Measurements from ENCODE around the gene FBXL19.

Gene FBXL19

DNA sequence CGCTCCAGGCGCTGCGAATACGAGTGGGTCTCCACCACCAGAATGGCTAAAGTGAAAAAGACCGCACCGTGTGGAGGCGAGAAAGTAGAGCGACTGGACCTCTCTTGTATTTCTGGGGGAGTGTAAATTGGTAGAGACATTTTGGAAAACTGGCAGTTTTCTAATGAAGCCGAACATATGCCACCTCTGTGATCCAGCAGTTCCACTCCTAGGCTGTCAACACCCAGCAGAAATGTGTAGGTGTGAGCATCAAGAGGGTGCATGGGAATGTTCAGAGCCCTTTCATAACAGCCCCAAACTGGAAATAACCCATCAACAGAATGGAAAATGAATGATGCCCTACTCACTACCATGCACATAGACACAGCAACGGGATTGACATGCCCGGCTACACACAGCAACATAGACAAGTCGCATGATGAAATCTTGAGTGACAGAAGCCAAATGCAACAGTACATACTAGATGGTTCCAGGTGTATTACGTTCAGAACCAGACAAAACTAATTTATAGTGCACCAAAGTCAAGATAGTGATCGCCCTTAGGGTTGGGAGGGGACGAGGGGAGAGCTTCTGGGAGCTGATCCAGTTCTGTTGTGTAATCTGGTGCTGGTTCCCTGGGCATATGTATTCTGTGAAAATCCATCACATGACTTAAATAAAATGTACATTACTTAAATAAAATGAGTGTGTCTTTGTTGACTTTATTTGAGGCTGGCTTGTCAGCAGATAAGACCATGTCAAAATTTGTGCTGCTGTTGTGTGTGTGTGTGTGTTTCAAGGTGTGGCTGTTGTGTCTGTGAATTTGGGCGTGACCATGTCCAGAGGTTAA lies 28.6 kb upstream of the FBXL19 start:
- no peak for DNase-seq (ENCODE audit: low read depth, low spot score)

DNA sequence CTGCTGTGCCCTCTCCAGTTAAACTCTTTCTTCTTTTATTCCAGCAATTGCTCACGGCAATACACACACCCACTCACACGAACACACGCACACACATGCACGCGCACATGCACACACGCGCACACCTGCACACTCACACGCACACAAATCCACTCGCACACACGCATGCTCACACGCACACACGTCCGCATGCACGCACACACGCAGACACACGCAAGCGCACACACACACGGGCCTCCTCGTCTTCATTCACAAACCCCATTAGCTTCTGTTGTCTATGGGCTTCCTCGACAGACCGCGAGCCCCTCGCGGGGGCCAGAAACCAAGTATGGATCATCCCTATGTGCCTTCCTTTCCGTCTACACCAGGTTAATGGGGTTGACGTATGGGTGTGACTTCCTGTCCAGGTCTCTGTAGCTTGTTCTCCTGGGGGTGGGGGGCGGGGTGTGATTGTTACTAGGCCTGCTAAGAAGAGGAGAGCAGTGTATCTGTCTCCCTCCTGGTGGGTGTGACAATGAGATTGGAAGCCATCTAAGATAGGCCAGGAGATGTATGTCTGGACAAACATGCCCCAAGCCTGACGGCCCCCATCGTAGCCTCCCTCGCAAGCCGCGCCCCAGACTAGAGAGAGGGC lies 27.6 kb upstream of the FBXL19 start:
- DNase-seq (ENCODE audit: low read depth, low spot score): no peak

DNA sequence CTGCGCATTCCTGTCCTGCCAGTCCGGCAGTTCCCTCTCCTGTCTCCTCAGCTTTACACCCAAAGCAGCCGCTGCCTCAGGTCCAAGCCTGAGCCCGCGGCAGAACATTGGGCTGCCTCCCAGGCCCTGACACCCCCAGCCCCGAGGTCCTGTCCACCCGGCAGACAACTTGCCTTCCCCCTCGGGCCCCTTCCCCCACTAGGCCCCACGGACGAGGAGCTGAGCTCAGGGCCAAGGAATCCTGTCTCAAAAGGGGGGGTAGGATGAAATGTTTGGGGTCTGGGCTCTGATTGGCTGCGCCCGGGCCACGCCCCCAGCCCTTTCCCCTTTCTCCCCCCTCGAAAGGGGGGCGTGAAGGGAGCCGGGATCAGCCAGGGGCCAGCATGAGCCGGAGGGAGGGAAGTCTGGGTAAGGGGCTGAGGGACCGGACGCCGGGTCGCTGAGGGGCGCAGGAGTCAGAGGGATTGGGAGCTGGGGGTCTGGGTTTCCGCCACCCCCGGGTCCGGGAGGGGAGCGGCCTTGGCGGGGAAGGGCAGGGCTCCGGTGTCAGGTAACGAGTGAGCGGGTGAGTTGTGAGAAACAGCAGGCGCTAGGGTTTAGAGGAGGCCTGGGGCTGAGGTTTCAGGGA lies 27.0 kb upstream of the FBXL19 start, which contains the start of gene CTF1:
CTF1 (plus strand) TSS at position 354 of the 628 bp plus-strand sequence; CDS start at position 384, 30 bp downstream.
- DNase-seq (ENCODE audit: low read depth, low spot score): no peak

DNA sequence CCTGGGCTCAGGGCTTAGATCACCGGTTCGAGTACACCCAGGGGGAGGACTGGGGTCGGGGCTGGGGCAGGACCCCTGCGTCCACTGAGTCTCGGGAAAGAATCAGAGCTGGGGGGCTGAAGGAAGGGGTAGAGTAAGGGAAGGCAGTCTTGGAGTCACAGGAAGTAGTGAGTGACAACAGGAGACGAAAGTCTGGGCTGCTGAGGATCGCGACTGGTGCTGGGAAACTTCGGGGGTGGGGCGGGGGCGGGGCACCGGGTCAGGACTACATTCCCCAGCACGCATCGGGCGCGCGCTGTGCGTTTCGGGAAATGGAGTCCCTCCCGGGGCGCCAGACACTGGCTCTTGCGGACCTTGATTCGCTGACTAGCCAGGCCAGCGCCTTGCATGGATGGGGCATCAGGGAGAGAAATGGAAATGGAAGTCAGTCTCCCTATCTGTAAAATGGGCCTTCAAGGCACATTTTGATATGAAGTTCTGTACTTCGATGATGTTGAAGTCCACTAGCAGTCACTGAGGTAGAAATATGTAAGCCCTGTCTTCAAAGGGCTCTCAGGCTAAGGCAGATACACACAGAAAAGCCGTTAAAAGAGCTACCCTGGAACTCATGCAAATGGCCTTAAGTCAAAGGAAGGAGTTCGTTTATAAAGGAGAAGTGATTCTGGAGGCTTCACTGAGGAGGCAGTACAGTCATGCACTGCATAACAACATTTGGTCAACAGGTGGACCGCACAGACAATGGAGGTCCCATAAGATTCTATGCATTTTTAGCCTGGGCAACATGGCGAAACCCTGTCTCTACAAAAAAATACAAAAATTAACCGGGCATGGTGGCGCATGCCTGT lies 26.3 kb upstream of the FBXL19 start:
- peak; percentile 82 for DNase-seq (ENCODE audit: low read depth, low spot score)

DNA sequence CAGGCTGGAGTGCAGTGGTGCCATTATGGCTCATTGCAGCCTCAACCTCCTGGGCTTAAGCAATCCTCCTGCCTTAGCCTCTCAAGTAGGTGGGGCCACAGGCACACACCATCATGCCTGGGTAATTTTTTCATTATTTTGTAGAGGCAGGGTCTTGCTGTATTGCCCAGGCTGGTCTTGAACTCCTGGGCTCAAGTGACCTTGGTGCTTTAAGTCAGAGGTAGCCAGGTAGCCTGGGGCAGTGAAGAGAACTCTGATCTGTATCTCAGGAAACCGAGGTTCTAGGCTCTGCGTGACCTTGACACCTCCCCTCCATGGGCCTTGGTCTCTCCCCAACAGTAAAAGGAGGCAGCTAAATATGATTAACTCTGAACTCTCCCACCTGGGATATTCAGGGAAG lies 23.6 kb upstream of the FBXL19 start:
- DNase-seq (ENCODE audit: low read depth, low spot score): no peak

DNA sequence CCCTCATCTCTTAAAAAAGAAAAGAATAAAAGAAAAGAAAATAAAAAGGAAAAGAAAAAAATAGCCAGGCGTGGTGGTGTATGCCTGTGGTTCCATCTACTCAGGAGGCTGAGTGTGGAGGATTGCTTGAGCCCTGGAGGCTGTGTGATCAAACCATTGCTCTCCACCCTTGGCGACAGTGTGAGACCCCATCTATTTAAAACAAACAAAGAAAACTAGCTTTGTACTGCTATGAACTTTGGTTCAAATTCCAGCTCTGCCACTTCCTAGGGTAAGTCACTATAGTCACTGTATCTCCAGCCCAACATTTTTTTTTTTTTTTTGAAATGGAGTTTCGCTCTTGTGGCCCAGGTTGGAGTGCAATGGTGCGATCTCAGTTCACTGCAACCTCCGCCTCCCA lies 22.8 kb upstream of the FBXL19 start:
- no peak for DNase-seq (ENCODE audit: low read depth, low spot score)

DNA sequence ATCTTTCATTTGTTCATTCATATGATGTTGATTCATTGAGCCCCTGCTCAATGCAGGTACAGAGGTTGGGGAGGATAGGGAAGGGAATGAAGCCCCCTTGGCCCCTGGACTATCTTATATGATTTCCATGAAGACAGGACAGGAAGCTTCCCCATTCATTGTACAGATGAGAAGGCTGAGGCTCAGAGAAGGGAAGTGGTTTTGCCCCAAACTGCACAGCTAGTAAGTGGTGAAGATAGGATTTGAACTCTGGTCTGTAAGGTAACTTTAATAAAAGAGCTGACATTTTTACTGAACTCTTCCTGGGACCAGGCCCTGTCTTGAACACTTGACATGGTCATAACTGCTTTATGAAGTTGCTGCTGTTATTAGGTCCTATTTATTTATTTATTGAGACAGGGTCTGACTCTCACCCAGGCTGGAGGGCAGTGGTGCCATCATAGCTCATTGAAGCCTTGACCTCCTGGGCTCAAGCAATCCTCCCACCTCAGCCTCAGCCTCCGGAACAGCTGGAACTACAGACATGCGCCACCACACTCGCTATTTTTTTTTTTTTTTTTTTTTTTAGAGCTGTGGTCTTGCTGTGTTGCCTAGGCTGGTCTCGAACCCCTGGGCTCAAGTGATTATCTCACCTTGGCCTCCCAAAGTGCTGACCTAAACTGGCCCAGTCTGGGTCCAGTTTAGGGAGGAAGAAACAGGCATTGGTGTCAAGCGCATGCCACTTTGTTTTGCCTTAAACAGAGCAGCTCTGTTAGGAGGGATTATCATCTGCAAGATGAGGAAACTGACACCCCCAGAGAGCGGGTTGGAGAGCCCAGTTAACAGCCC lies 22.0 kb upstream of the FBXL19 start:
- DNase-seq (ENCODE audit: low read depth, low spot score): no peak

DNA sequence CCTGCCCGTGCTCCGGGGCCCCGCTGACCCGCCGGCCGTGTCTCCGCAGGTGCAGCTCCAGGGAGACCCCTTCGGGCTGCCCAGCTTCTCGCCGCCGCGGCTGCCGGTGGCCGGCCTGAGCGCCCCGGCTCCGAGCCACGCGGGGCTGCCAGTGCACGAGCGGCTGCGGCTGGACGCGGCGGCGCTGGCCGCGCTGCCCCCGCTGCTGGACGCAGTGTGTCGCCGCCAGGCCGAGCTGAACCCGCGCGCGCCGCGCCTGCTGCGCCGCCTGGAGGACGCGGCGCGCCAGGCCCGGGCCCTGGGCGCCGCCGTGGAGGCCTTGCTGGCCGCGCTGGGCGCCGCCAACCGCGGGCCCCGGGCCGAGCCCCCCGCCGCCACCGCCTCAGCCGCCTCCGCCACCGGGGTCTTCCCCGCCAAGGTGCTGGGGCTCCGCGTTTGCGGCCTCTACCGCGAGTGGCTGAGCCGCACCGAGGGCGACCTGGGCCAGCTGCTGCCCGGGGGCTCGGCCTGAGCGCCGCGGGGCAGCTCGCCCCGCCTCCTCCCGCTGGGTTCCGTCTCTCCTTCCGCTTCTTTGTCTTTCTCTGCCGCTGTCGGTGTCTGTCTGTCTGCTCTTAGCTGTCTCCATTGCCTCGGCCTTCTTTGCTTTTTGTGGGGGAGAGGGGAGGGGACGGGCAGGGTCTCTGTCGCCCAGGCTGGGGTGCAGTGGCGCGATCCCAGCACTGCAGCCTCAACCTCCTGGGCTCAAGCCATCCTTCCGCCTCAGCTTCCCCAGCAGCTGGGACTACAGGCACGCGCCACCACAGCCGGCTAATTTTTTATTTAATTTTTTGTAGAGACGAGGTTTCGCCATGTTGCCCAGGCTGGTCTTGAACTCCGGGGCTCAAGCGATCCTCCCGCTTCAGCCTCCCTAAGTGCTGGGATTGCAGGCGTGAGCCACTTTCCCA lies 21.1 kb upstream of the FBXL19 start:
- DNase-seq (ENCODE audit: low read depth, low spot score): no peak

DNA sequence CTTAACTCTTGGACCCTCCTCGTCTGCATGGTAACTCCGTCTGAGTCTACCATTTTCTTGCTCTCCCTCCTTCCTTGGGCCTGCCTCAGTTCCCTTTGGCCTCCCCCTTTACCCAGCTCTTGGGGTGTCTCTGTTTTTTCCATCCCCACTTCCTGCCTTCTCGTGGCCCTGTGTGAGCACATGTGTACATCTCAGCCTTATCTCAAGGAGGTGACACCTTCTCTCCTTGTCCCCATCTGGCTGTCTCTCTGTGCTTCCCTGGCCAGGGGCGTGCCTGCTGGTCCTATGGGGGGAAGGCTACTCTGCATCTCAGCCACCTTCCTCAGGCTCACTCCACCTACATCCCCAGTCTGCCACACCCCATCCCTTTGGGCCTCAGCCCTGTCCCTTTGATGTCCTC lies 20.4 kb upstream of the FBXL19 start:
- no peak for DNase-seq (ENCODE audit: low read depth, low spot score)

DNA sequence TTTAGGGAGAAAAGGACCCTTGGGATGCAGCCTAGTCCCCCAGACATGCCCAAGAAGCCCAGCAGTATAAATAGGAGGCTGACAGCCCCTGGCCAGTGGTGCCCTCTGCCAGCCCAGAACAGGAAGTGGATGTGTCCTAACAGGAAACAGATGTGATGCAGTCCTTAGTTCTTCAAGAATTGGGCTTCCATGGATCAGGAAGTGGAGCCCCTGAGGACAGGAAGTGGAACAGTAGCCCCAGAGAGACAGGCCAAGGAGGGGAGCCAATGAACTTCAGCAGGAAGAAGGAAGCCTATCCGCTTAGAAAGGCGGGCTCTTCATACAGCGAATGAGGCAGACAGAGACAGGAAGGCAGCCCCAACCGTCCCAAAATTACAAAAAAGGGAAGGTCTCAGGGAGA lies 19.8 kb upstream of the FBXL19 start:
- no peak for DNase-seq (ENCODE audit: low read depth, low spot score)

DNA sequence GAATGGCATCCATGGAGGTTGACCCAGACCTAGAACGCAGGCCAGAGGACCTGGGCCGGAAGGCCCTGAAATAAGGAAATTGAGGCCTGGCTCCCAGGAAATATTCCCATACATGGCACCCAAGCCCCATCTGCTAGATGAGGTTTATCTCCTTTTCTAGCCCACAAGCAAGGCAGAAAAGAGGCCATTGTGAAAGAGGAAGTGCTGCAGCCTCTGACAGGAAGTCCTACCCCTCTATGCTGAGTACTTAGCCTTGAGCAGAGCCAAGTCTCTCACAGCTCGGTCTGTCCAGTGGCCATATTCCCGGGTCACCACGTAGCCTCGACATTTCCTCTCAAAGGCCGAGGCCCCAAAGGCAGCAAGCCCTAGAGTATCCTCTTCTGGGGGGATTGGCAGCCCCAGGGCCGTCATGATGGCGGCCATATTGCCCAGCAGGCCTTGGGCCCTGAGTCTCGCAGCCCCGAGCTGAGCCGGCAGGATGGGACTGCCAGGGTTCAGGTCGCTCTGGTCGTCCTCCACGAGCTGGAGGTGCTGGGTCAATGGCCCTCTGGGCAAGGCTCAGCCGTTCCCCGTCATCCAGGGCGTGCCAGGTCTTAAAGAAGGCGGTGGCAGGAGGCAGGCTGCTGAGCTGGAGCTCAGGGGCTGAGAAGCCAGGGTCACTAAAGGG lies 19.1 kb upstream of the FBXL19 start:
- no peak for DNase-seq (ENCODE audit: low read depth, low spot score)

DNA sequence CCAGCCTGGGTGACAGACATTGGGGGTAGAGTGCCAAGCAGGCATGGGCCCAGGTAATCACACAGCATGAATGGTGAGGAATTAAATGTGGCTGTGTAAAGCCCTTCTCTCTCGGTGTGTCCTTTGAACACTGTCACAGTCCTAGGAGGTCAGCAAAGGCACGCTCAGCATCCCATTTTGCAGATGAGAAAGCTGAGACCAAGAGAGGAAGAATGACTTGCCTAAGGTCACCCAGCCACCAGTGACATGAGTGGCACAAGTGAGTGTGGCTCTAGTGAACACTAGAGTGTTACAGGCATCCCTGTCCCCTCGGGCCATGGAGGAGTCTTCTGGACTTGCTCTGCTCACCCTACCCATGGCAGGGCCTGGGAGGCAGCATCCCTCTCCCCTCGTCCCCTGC lies 16.3 kb upstream of the FBXL19 start:
- no peak for DNase-seq (ENCODE audit: low read depth, low spot score)

DNA sequence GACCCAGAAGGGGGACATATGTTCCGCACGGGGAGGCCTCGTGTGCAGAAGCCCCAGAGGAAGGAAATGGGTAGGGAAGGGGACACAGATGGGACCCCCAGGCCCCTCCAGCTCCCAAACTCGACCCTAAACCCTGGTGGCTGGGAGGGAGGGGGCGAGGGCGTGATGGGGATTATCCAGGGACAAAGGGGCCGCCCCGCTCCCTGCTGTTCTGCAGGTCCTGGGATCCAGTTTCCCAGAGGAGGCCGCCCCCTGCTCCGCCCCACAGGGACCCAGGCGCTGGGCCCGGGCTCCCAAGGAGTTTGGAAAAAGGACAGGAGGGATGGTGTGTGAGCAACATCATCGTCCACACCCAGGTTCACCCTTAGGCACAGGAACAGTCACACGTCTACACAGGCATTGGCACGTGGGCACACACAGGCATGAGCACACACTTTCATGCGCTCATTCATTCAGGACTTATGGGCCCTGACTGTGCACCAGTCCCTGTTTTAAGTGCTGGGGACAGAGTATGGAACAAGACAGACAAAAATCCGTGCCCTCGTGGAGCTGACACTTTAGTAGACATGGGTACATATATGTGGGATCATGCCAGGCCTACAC lies 12.8 kb upstream of the FBXL19 start:
- no peak for DNase-seq (ENCODE audit: low read depth, low spot score)

DNA sequence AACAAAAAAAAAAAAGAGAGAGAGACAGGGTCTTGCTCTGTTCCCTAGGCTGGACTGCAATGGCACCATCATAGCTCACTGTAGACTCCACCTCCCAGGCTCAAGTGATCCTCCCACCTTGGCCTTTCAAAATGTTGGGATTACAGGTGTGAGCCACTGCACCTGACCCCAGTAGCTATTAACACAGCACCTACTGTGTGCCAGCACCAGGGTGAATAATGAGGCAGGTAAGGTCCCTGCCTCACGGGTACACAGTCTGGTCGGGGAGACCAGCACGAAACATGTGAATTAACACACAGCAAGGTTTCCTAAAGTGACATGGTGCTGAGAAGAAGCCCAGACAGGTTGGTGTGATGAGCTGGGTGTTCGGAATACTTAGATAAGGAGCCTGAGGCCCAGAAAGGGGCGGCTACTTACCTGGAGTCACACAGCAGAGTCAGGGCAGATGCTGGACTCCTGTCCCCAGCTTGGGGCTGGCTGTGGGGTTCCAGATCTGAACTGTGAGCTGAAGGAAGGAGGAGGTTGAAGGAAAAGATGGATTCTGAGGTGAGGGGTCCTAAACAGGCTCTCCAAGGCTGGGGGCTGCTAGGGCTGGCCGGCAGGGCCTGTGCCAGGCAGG lies 10.5 kb upstream of the FBXL19 start:
- DNase-seq (ENCODE audit: low read depth, low spot score): no peak

DNA sequence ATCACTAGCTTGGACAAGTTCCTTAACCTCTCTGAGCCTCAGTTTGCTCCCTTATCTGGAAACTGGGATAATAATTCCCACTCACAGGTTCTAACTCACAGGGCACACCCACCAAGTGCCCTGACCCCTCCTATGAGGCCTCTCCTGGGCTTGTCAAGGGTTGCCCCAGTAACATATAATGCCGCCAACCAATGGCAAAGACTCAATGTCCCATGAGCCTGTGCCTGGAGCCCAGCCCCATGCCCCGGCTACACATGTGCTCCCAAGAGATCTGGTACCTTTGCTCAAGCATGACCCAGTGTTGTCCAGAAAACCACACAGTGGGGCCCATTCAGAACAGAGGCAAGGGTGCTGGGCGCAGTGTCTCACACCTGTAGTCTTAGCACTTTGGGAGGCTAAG lies 8.5 kb upstream of the FBXL19 start:
- no peak for DNase-seq (ENCODE audit: low read depth, low spot score)

DNA sequence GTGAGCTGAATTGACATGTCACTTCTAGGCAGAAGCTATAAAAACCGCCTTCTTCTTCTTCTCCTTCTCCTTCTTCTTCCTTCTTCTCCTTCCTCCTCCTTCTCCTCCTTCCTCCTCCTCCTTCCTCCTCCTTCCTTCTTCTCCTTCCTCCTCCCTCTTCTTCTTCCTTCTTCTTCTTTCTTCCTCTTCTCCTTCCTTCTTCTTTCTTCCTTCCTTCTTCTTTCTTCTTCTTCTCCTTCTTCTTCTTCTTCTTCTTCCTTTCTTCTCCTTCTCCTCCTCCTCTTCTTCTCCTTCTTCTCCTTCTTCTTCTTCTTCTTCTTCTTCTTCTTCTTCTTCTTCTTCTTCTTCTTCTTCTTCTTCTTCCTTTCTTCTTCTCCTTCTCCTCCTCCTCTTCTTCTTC lies 4.8 kb upstream of the FBXL19 start:
- DNase-seq (ENCODE audit: low read depth, low spot score): no peak

DNA sequence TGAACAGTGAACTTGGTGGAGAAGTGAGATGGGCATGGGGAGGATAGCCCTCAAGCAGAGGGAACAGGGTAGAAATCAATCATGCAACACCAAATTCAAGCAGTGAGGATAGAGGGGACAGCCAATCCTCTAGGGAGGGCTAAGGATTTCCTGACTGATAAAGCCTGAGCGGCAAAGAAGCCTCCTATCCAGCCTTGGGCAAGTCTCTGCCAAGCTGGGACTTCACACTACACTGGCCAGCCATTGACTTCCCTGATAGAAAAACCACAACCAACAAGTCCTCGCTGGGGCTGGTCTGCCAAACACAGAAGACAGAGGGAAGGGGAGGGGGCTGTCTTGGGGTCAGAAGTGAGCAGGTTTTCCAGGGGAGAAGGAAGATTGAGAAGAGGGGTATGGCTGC lies 2.5 kb upstream of the FBXL19 start:
- no peak for DNase-seq (ENCODE audit: low read depth, low spot score)

DNA sequence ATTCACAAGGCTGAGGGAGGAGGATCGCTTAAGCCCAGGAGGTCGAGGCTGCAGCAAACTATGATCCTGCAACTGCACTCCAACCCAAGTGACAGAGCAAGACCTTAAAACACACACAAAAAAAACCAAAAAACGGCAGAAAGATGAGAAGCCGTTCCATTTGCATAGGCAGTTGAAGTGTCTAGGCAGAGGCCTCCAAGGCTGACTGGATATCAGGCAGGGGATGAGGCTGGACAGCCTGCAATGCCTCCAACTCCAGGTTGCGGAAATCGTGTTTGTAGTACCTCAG lies 2.0 kb upstream of the FBXL19 start:
- no peak for DNase-seq (ENCODE audit: low read depth, low spot score)
